Trophoblast cell (in vitro differentiated cells and primary cell): ENCODE results near the gene TUT1. TPM values are rescaled to one million over a fixed set of nuclear protein-coding genes. Genes with fewer than 3 reads are reported as not detected.
A peak's percentile ranks its signal among the peaks of the same experiment; 100 is the strongest.

ENCODE experiments used
- DNase-seq, 2 donors: peaks; one replicate each; pipeline ENCODE4 v3.0.0-alpha.2; 2016
- H2AFZ ChIP-seq: 2 replicates; pipeline ENCODE4 v1.6.1; 2013; ENCODE audit warnings: low read length, moderate library complexity, mild to moderate bottlenecking; ENCODE audit not compliant: insufficient read depth, poor library complexity
- H2AK5ac ChIP-seq: 2 replicates; pipeline ENCODE4 v1.6.1; 2013; ENCODE audit warnings: mild to moderate bottlenecking, low read length
- H2BK120ac ChIP-seq: 2 replicates; pipeline ENCODE4 v1.6.1; 2013; ENCODE audit warnings: low read length, mild to moderate bottlenecking, moderate library complexity; ENCODE audit not compliant: insufficient read depth, poor library complexity
- H2BK12ac ChIP-seq: 2 replicates; pipeline ENCODE4 v1.6.1; 2013; ENCODE audit warnings: mild to moderate bottlenecking, low read length, moderate library complexity
- H2BK5ac ChIP-seq: 2 replicates; pipeline ENCODE4 v1.6.1; 2013; ENCODE audit warnings: low read length, low read depth, moderate library complexity, mild to moderate bottlenecking; ENCODE audit not compliant: poor library complexity
- H3K14ac ChIP-seq: 2 replicates; pipeline ENCODE4 v1.6.1; 2013; ENCODE audit warnings: mild to moderate bottlenecking, low read length
- H3K18ac ChIP-seq: 2 replicates; pipeline ENCODE4 v1.6.1; 2013; ENCODE audit warnings: mild to moderate bottlenecking, low read length
- H3K23ac ChIP-seq: 2 replicates; pipeline ENCODE4 v1.6.1; 2013; ENCODE audit warnings: low read length
- H3K27ac ChIP-seq: 2 replicates; pipeline ENCODE4 v1.5.1; 2013; ENCODE audit warnings: low read depth, mild to moderate bottlenecking, inconsistent platforms, low read length, moderate library complexity
- H3K27me3 ChIP-seq: 2 replicates; pipeline ENCODE4 v1.6.1; 2013; ENCODE audit warnings: inconsistent platforms, mild to moderate bottlenecking, low read length, moderate library complexity; ENCODE audit not compliant: insufficient read depth
- H3K36me3 ChIP-seq, 2 experiments: 1 replicate in 1 of 2; 2 replicates in 1 of 2; pipeline ENCODE4 v1.6.1; 2013; ENCODE audit warnings: low read length in 2 of 2, mild to moderate bottlenecking in 2 of 2, moderate library complexity in 1 of 2; ENCODE audit not compliant: insufficient read depth in 2 of 2, control insufficient read depth in 1 of 2
- H3K4ac ChIP-seq: 2 replicates; pipeline ENCODE4 v1.6.1; 2013; ENCODE audit warnings: low read depth, mild to moderate bottlenecking, low read length, moderate library complexity
- H3K4me1 ChIP-seq, 2 experiments: 1 replicate in 1 of 2; 2 replicates in 1 of 2; pipeline ENCODE4 v1.6.1; 2013; ENCODE audit warnings: low read length in 2 of 2, mild to moderate bottlenecking in 2 of 2, moderate library complexity in 1 of 2; ENCODE audit not compliant: insufficient read depth in 2 of 2, control insufficient read depth in 1 of 2
- H3K4me2 ChIP-seq: 2 replicates; pipeline ENCODE4 v1.6.1; 2013; ENCODE audit warnings: inconsistent platforms, mild to moderate bottlenecking, low read length, moderate library complexity
- H3K4me3 ChIP-seq: 2 replicates; pipeline ENCODE4 v1.5.1; 2013; ENCODE audit warnings: mild to moderate bottlenecking, low read depth, low read length, inconsistent platforms
- H3K79me1 ChIP-seq: one replicate; pipeline ENCODE4 v1.6.1; 2013; ENCODE audit warnings: low read length
- H3K79me2 ChIP-seq: 2 replicates; pipeline ENCODE4 v1.6.1; 2013; ENCODE audit warnings: low read length, mild to moderate bottlenecking; ENCODE audit not compliant: control insufficient read depth, insufficient read depth, poor library complexity
- H3K9ac ChIP-seq: 2 replicates; pipeline ENCODE4 v1.6.1; 2013; ENCODE audit warnings: mild to moderate bottlenecking, low read length
- H3K9me3 ChIP-seq: 2 replicates; pipeline ENCODE4 v1.6.1; 2013; ENCODE audit warnings: low read depth, mild to moderate bottlenecking, control low read depth, inconsistent platforms, low read length; ENCODE audit not compliant: insufficient read depth
- H4K12ac ChIP-seq: 2 replicates; pipeline ENCODE4 v1.6.1; 2013; ENCODE audit warnings: low read depth, mild to moderate bottlenecking, low read length, moderate library complexity
- H4K8ac ChIP-seq: 2 replicates; pipeline ENCODE4 v1.6.1; 2013; ENCODE audit warnings: low read depth, mild to moderate bottlenecking, low read length, moderate library complexity
- H4K91ac ChIP-seq: one replicate; pipeline ENCODE4 v1.6.1; 2013; ENCODE audit warnings: low read depth, mild to moderate bottlenecking, low read length, moderate library complexity
- WGBS: extraction: QIAGEN DNeasy Blood & Tissue Kit; methylation state at CpG from one replicate; pipeline ENCODE4 v1.1.7; 2013; ENCODE audit warnings: missing lambda C conversion rate; ENCODE audit not compliant: insufficient read length, insufficient coverage; ENCODE audit errors: extremely low coverage; 5-methylcytosine and 5-hydroxymethylcytosine counted together
- polyA plus RNA-seq: library from polyadenylated mRNA; stranded (reverse); fragments of 200-250 nt; gene quantifications from 2 replicates; pipeline ENCODE4 v1.2.3, GENCODE V29; 2013

TUT1 gene
- 11.3 and 11.8 TPM in 2 replicates for polyA plus RNA-seq

GRCh38 chr11:62591448-62592145 lies at the start of gene TUT1:
TUT1 (minus strand) TSS chr11:62591523; CDS start chr11:62591485, 38 bp downstream.
- H3K14ac ChIP-seq, result peak within 1 kb of the TSS; percentile 76
- H3K79me2 ChIP-seq, result no peaks in the 10 kb centered on the region
- peak within 1 kb of the TSS; percentile 81 for H3K4me2 ChIP-seq
- peaks cover 3 to 9% of the 10 kb centered on the region in 2 experiments for H3K4me1 ChIP-seq
- H4K91ac ChIP-seq, result peak within 1 kb of the TSS; percentile 65
- peak within 1 kb of the TSS; percentile 72 for H3K27ac ChIP-seq
- H2AFZ ChIP-seq, result peak within 1 kb of the TSS; percentile 73
- peak within 1 kb of the TSS; percentile 87 for H4K8ac ChIP-seq
- peak within 1 kb of the TSS; percentile 88 for H3K4me3 ChIP-seq
- H3K4ac ChIP-seq, result peak within 1 kb of the TSS; percentile 50
- H4K12ac ChIP-seq, result peak within 1 kb of the TSS; percentile 85
- H2AK5ac ChIP-seq, result no peak within 1 kb of the TSS
- H3K23ac ChIP-seq, result no peak within 1 kb of the TSS
- WGBS, result no CpG with 5 or more reads among the region's 58 CpGs
- peak within 1 kb of the TSS; percentile 66 for H3K18ac ChIP-seq
- no peak within 1 kb of the TSS for H2BK12ac ChIP-seq
- H2BK120ac ChIP-seq, result peak within 1 kb of the TSS; percentile 61
- H2BK5ac ChIP-seq, result peak within 1 kb of the TSS; percentile 38
- peak within 1 kb of the TSS; percentile 84 for H3K9ac ChIP-seq
- H3K9me3 ChIP-seq, result peaks cover 3% of the 10 kb centered on the region
- peaks cover 2% of the 10 kb centered on the region for H3K79me1 ChIP-seq
- H3K27me3 ChIP-seq, result no peaks in the 10 kb centered on the region
- peak; percentile 99 to 100 for DNase-seq
- peaks cover 29 to 46% of the 10 kb centered on the region in 2 experiments for H3K36me3 ChIP-seq

GRCh38 chr11:62632492-62632891 lies 41.2 kb upstream of the TUT1 start:
- Histone ChIP-seq H3K27me3 (no peaks in the 10 kb centered on the region), H3K4ac (no peak overlapping the region), H3K27ac (no peak overlapping the region), H2BK12ac (no peak overlapping the region), H3K36me3 (peaks cover 76 to 77% of the 10 kb centered on the region in 2 experiments), H3K9ac (no peak overlapping the region), H3K18ac (no peak overlapping the region), H3K79me1 (no peaks in the 10 kb centered on the region), H2AK5ac (no peak overlapping the region), H3K79me2 (no peaks in the 10 kb centered on the region), H3K9me3 (no peaks in the 10 kb centered on the region), H3K23ac (no peak overlapping the region), H4K8ac (no peak overlapping the region), H2BK5ac (no peak overlapping the region), H3K4me1 (no peaks in the 10 kb centered on the region), H4K91ac (no peak overlapping the region), H2AFZ (no peak overlapping the region), H3K4me2 (no peak overlapping the region), H3K4me3 (no peak overlapping the region), H2BK120ac (no peak overlapping the region), H4K12ac (no peak overlapping the region), H3K14ac (no peak overlapping the region)
- no peak for DNase-seq
- WGBS, result no CpG with 5 or more reads among the region's 6 CpGs

GRCh38 chr11:62627713-62628112 lies 36.4 kb upstream of the TUT1 start:
- no peak for DNase-seq

GRCh38 chr11:62622476-62623089 lies 31.3 kb upstream of the TUT1 start:
- whole genome bisulfite sequencing, result no CpG with 5 or more reads among the region's 7 CpGs
- H3K9me3 ChIP-seq, result no peaks in the 10 kb centered on the region
- H3K79me2 ChIP-seq, result peaks cover 3% of the 10 kb centered on the region
- H2AFZ ChIP-seq, result no peak overlapping the region
- no peak overlapping the region for H2BK120ac ChIP-seq
- H2BK5ac ChIP-seq, result no peak overlapping the region
- H3K18ac ChIP-seq, result no peak overlapping the region
- H4K91ac ChIP-seq, result no peak overlapping the region
- H3K23ac ChIP-seq, result no peak overlapping the region
- H2AK5ac ChIP-seq, result no peak overlapping the region
- H3K27ac ChIP-seq, result peak overlapping the region; percentile 29
- peak overlapping the region; percentile 93 for H3K4me2 ChIP-seq
- H3K79me1 ChIP-seq, result peaks cover 3% of the 10 kb centered on the region
- H3K9ac ChIP-seq, result no peak overlapping the region
- H4K8ac ChIP-seq, result peak overlapping the region; percentile 37
- no peak overlapping the region for H4K12ac ChIP-seq
- DNase-seq, result no peak
- peaks cover 25 to 28% of the 10 kb centered on the region in 2 experiments for H3K36me3 ChIP-seq
- no peak overlapping the region for H2BK12ac ChIP-seq
- no peak overlapping the region for H3K4ac ChIP-seq
- no peak overlapping the region for H3K14ac ChIP-seq
- peaks cover 3 to 7% of the 10 kb centered on the region in 2 experiments for H3K4me1 ChIP-seq
- H3K4me3 ChIP-seq, result no peak overlapping the region
- H3K27me3 ChIP-seq, result no peaks in the 10 kb centered on the region

More at GRCh38 chr11:62627713-62628112, 36.4 kb upstream of the TUT1 start:
- Histone ChIP-seq H3K18ac (no peak overlapping the region), H3K36me3 (peaks cover 71% of the 10 kb centered on the region in 2 experiments), H2BK120ac (no peak overlapping the region), H3K4me1 (no peaks in the 10 kb centered on the region), H3K27me3 (no peaks in the 10 kb centered on the region), H4K12ac (no peak overlapping the region), H2AK5ac (no peak overlapping the region), H3K4me3 (no peak overlapping the region), H3K23ac (no peak overlapping the region), H3K9ac (no peak overlapping the region), H3K14ac (no peak overlapping the region), H3K4ac (no peak overlapping the region), H4K8ac (no peak overlapping the region), H2AFZ (no peak overlapping the region), H3K27ac (no peak overlapping the region), H4K91ac (no peak overlapping the region), H3K9me3 (no peaks in the 10 kb centered on the region), H3K79me1 (no peaks in the 10 kb centered on the region), H2BK12ac (no peak overlapping the region), H2BK5ac (no peak overlapping the region), H3K4me2 (no peak overlapping the region), H3K79me2 (no peaks in the 10 kb centered on the region)
- no CpG with 5 or more reads among the region's 3 CpGs for WGBS
